GM18909 (cell line): ENCODE data around the gene IFNGR2.
A peak's percentile ranks its signal among the peaks of the same experiment; 100 is the strongest.

Experiments
- ATAC-seq: cut with Tn5 transposase; IDR thresholded peaks from one replicate; pipeline ENCODE4 v1.9.1; 2021; ENCODE audit warnings: mild to moderate bottlenecking; ENCODE audit not compliant: unreplicated experiment, poor library complexity

IFNGR2 gene

GRCh38 chr21:33479679-33480480 lies 76.7 kb downstream of the IFNGR2 start, which contains the start of gene TMEM50B:
TMEM50B (minus strand) TSS chr21:33479974; CDS start chr21:33468885, 11,089 bp downstream.
- ATAC-seq = peak; percentile 90

GRCh38 chr21:33480481-33481103 lies 77.4 kb downstream of the IFNGR2 start:
- ATAC-seq = no peak

GRCh38 chr21:33481314-33481943 lies 78.2 kb downstream of the IFNGR2 start:
- ATAC-seq = no peak
